Measurements from ENCODE around the gene IVD. TPM values are rescaled to one million over a fixed set of nuclear protein-coding genes. Genes with fewer than 3 reads are reported as not detected.

Gene IVD
- total and polyA plus RNA-seq, 8 donors = 23.8 to 41.3 (median 30.1) TPM

DNA sequence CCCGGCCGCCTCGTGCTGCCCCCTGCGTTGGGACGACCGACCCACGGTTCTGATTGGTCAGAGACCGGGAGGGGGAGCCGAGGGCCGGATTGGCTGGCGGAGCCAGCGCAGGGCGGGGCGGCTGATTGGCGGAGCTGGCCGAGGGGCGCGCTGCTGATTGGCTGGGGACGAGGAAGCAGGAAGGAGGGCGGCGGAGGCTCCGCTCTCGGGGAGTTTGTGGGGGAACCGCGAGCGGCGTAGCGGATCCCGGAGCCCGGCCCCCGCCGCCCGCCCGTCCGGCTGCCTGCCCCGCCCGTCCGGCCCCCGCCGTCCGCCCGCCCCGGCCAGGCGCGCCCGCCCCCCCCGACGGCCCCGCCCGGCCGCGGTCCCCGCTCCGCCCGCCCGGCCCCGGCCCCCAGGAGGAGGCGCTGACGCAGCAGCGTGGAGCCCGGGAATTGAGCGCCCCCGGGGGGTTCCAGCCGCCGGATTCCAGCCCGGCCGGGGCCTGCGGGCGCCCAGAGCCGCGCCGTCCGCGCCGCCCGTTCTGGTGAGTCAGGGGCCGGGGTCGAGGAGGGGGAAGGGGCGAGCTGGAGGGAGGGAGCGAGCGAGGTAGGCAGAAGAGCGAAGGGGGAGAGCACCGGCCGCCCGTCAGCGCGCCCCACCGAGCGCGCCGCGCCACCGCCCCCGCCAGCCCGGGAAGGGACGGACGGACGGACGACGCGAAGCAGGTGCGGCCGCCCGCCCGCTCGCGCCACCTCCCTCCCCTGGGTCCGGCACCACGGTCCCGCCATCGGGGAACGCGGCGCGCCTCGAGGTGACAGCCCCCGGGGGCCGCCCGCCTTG lies 35.4 kb downstream of the IVD start, which contains the start of gene BAHD1:
TSS of gene BAHD1 (plus strand) at position 211 of the 822 bp plus-strand sequence. CDS start 17,512 bp downstream, outside the sequence.
- no peaks in the 10 kb centered on the region for H3K36me3 ChIP-seq
- 0 to 1% methylated on average over 31 to 119 of the region's 119 CpGs for WGBS, 2 donors
- TF ChIP-seq, protein P1, sequence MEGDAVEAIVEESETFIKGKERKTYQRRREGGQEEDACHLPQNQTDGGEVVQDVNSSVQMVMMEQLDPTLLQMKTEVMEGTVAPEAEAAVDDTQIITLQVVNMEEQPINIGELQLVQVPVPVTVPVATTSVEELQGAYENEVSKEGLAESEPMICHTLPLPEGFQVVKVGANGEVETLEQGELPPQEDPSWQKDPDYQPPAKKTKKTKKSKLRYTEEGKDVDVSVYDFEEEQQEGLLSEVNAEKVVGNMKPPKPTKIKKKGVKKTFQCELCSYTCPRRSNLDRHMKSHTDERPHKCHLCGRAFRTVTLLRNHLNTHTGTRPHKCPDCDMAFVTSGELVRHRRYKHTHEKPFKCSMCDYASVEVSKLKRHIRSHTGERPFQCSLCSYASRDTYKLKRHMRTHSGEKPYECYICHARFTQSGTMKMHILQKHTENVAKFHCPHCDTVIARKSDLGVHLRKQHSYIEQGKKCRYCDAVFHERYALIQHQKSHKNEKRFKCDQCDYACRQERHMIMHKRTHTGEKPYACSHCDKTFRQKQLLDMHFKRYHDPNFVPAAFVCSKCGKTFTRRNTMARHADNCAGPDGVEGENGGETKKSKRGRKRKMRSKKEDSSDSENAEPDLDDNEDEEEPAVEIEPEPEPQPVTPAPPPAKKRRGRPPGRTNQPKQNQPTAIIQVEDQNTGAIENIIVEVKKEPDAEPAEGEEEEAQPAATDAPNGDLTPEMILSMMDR (IDR thresholded peaks at IDR 0.05) = no peak
- DNase-seq = peak; percentile 96 to 99 (median 98)
- no peaks in the 10 kb centered on the region for H3K9me3 ChIP-seq
- peak within 1 kb of the TSS; percentile 60 to 82 (median 70) for H3K27ac ChIP-seq
- intact Hi-C loops (cut with DNase I) = no loop called here
- peak; percentile 78 to 89 (median 84) for ATAC-seq
- no peak for FAIRE-seq
- peaks cover 7 to 36% (median 11%) of the 10 kb centered on the region in 3 donors for H3K4me1 ChIP-seq
- peak within 1 kb of the TSS; percentile 62 to 92 (median 86) for H3K4me3 ChIP-seq
- no peaks in the 10 kb centered on the region for H3K27me3 ChIP-seq

- DNase-seq = peak in 5 of 6 donors; percentile 48 to 86 (median 62)
- Histone ChIP-seq H3K4me3 (peak overlapping the region; percentile 62 to 92 (median 86)), H3K9me3 (no peaks in the 10 kb centered on the region), H3K36me3 (no peaks in the 10 kb centered on the region), H3K4me1 (peaks cover 7 to 32% (median 7%) of the 10 kb centered on the region in 3 donors), H3K27ac (peak overlapping the region in 3 of 4 donors; percentile 2 to 44 (median 8)), H3K27me3 (no peaks in the 10 kb centered on the region)
- intact Hi-C loops (cut with DNase I) = no loop called here
- 1% methylated on average over 50 to 119 of the region's 119 CpGs for WGBS, 2 donors
- peak in 2 of 4 donors; percentile 1 to 4 for ATAC-seq
- TF ChIP-seq, protein P1 (IDR thresholded peaks at IDR 0.05) = no peak
- FAIRE-seq = no peak
Observed at GRCh38 chr15:40441565-40442531, 36.3 kb downstream of the IVD start.

DNA sequence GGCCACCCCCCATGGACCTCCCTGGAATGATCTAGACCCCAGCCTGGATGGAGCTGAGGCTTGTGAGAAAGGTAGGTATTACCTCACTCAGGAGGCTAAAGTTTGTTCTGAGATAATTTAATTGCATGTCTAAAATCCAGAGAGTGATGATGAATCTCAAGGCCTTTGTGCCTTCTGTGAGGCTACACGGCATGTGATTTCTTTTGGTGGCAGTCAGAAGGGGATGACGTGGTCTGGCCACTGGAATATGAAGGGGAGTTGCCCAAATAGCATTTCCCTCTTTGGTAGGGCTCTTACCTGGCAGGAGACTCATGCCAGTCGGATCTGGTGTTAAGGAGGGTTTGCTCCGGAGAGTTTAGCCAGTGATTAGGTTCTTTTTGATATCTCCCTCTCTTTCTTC lies 37.7 kb downstream of the IVD start:
- ATAC-seq (no peak), DNase-seq (no peak), FAIRE-seq (no peak)
- Histone ChIP-seq H3K4me3 (no peak overlapping the region), H3K4me1 (peaks cover 7 to 32% (median 7%) of the 10 kb centered on the region in 3 donors), H3K9me3 (no peaks in the 10 kb centered on the region), H3K27me3 (no peaks in the 10 kb centered on the region), H3K36me3 (no peaks in the 10 kb centered on the region), H3K27ac (no peak overlapping the region)
- intact Hi-C loops (cut with DNase I) = no loop called here
- TF ChIP-seq, protein P1 (IDR thresholded peaks at IDR 0.05) = no peak
- 49 to 56% methylated on average over 4 of the region's 4 CpGs for WGBS, 2 donors

- DNase-seq = no peak
Observed at GRCh38 chr15:40443846-40444245, 38.3 kb downstream of the IVD start.

More at GRCh38 chr15:40443846-40444245, 38.3 kb downstream of the IVD start:
- H3K27me3 ChIP-seq = no peaks in the 10 kb centered on the region
- FAIRE-seq (no peak), ATAC-seq (no peak)
- WGBS, 2 donors = 76 to 79% methylated on average over 3 of the region's 3 CpGs
- H3K36me3 ChIP-seq = no peaks in the 10 kb centered on the region
- TF ChIP-seq, protein P1 (IDR thresholded peaks at IDR 0.05) = no peak
- no peak overlapping the region for H3K4me3 ChIP-seq
- peaks cover 7 to 28% (median 7%) of the 10 kb centered on the region in 3 donors for H3K4me1 ChIP-seq
- intact Hi-C loops (cut with DNase I) = no loop called here
- no peaks in the 10 kb centered on the region for H3K9me3 ChIP-seq
- H3K27ac ChIP-seq = no peak overlapping the region

Measured in pancreas (tissue), 10 donors.